H1 (cell line): Measurements from ENCODE around the gene MEGF11. TPM values are rescaled to one million over a fixed set of nuclear protein-coding genes. Genes with fewer than 3 reads are reported as not detected.

Source experiments
- CTCF ChIA-PET: fragments of 300-600 bp; sonication (Branson Sonifier 250); formaldehyde crosslinking; loops from one replicate; lab custom pipeline; 2021; ENCODE audit not compliant: partially characterized antibody; lab: Charles Lee
- POLR2A ChIA-PET: fragments of 300-600 bp; sonication (Branson Sonifier 250); formaldehyde crosslinking; loops from one replicate; lab custom pipeline; 2021; ENCODE audit warnings: inconsistent platforms; ENCODE audit not compliant: partially characterized antibody; lab: Charles Lee
- DNase-seq, 2 experiments: peaks; one replicate each; pipeline versions ENCODE4 v3.0.0 to v3.0.0-alpha.2; 2010 to 2022; ENCODE audit warnings: low spot score in 2 of 2, low read depth in 1 of 2, mixed read lengths in 1 of 2
- FAIRE-seq: peaks from 2 replicates; lab custom pipeline; 2011; peaks lifted over from hg19 to GRCh38; lab: Jason Lieb, UNC
- H2AFZ ChIP-seq: 2 replicates; pipeline ENCODE4 v1.8.1; 2012; ENCODE audit warnings: low read length, inconsistent platforms
- H2AK5ac ChIP-seq: 2 replicates; pipeline ENCODE4 v1.6.1; 2013; ENCODE audit warnings: low read depth, low read length
- H2BK120ac ChIP-seq: replicated peaks from 2 replicates; pipeline ENCODE3; 2013; ENCODE audit warnings: low read depth, low read length, inconsistent platforms
- H2BK12ac ChIP-seq: 2 replicates; pipeline ENCODE4 v1.6.1; 2013; ENCODE audit warnings: low read depth, low read length
- H2BK15ac ChIP-seq: 2 replicates; pipeline ENCODE4 v1.6.1; 2013; ENCODE audit warnings: low read length
- H2BK20ac ChIP-seq: 2 replicates; pipeline ENCODE4 v1.6.1; 2013; ENCODE audit warnings: low read length
- H2BK5ac ChIP-seq: 2 replicates; pipeline ENCODE4 v1.6.1; 2013; ENCODE audit warnings: low read depth, low read length
- H3K14ac ChIP-seq: 2 replicates; pipeline ENCODE4 v1.6.1; 2013; ENCODE audit warnings: inconsistent platforms; ENCODE audit not compliant: insufficient read length
- H3K18ac ChIP-seq: 2 replicates; pipeline ENCODE4 v1.6.1; 2013; ENCODE audit warnings: low read length; ENCODE audit errors: extremely low read depth
- H3K23ac ChIP-seq: 2 replicates; pipeline ENCODE4 v1.6.1; 2013; ENCODE audit warnings: inconsistent platforms; ENCODE audit not compliant: insufficient read length
- H3K23me2 ChIP-seq: 2 replicates; pipeline ENCODE4 v1.6.1; 2013; ENCODE audit warnings: low read depth, low read length
- H3K27ac ChIP-seq: 2 replicates; pipeline ENCODE4 v1.6.1; 2011; ENCODE audit warnings: low read depth, low read length, inconsistent platforms
- H3K27me3 ChIP-seq, 4 experiments: replicated peaks in 1 of 4; 1 replicate in 1 of 4; 2 replicates in 3 of 4; pipeline versions ENCODE4 v1.6.1 to v1.8.1; 2011 to 2013; ENCODE audit warnings: low read length in 3 of 4, mild to moderate bottlenecking in 3 of 4, inconsistent platforms in 2 of 4, mixed read lengths in 2 of 4, moderate library complexity in 1 of 4; ENCODE audit not compliant: control insufficient read depth in 3 of 4, insufficient read depth in 3 of 4; ENCODE audit errors: extremely low read depth in 1 of 4
- H3K36me3 ChIP-seq, 4 experiments: 2 replicates each; pipeline versions ENCODE4 v1.6.1 to v1.8.1; 2011 to 2013; ENCODE audit warnings: mild to moderate bottlenecking in 4 of 4, low read length in 3 of 4, moderate library complexity in 2 of 4, control low read depth in 1 of 4, inconsistent platforms in 1 of 4; ENCODE audit not compliant: insufficient read depth in 4 of 4, control insufficient read depth in 2 of 4
- H3K4ac ChIP-seq: replicated peaks from 2 replicates; pipeline ENCODE3; 2013; ENCODE audit warnings: low read length, low read depth, mixed read lengths, inconsistent platforms; ENCODE audit not compliant: insufficient read length
- H3K4me1 ChIP-seq, 4 experiments: replicated peaks in 1 of 4; 1 replicate in 1 of 4; 2 replicates in 3 of 4; pipeline versions ENCODE4 v1.6.1 to v1.8.1; 2011 to 2013; ENCODE audit warnings: low read length in 3 of 4, inconsistent platforms in 2 of 4, mixed read lengths in 1 of 4; ENCODE audit not compliant: insufficient read depth in 4 of 4, control insufficient read depth in 3 of 4
- H3K4me2 ChIP-seq, 2 experiments: 2 replicates each; pipeline versions ENCODE4 v1.6.1 to v1.8.1; 2011 to 2013; ENCODE audit warnings: low read depth in 2 of 2, low read length in 2 of 2, control low read depth in 1 of 2, inconsistent platforms in 1 of 2, mild to moderate bottlenecking in 1 of 2; ENCODE audit not compliant: insufficient read depth in 1 of 2
- H3K4me3 ChIP-seq, 4 experiments: fragments of 200-600, 300-600 bp in 1 of 4; sonication (generic), shearing (Covaris generic), sonication (Bioruptor Twin) in 1 of 4; 2 replicates each; pipeline versions ENCODE4 v1.5.1 to v1.8.1; 2011 to 2016; ENCODE audit warnings: low read length in 4 of 4, low read depth in 3 of 4, control low read depth in 2 of 4, inconsistent platforms in 2 of 4, mild to moderate bottlenecking in 2 of 4, mixed read lengths in 1 of 4, moderate library complexity in 1 of 4; ENCODE audit not compliant: insufficient read depth in 2 of 4; ENCODE audit errors: extremely low read depth in 1 of 4
- H3K56ac ChIP-seq: replicated peaks from 2 replicates; pipeline ENCODE3; 2013; ENCODE audit warnings: low read depth, mild to moderate bottlenecking, mixed read lengths, low read length, inconsistent platforms; ENCODE audit not compliant: insufficient read length
- H3K79me1 ChIP-seq: 2 replicates; pipeline ENCODE4 v1.6.1; 2013; ENCODE audit warnings: low read depth, low read length, control low read depth
- H3K79me2 ChIP-seq, 2 experiments: 2 replicates each; pipeline versions ENCODE4 v1.6.1 to v1.8.1; 2012 to 2013; ENCODE audit warnings: low read length in 2 of 2, mild to moderate bottlenecking in 2 of 2, inconsistent platforms in 1 of 2; ENCODE audit not compliant: insufficient read depth in 2 of 2, control insufficient read depth in 1 of 2
- H3K9ac ChIP-seq, 4 experiments: replicated peaks in 1 of 4; 1 replicate in 1 of 4; 2 replicates in 3 of 4; pipeline versions ENCODE4 v1.6.1 to v1.8.1; 2011 to 2013; ENCODE audit warnings: low read depth in 3 of 4, low read length in 3 of 4, control low read depth in 2 of 4, mild to moderate bottlenecking in 2 of 4, moderate library complexity in 2 of 4, inconsistent platforms in 1 of 4; ENCODE audit errors: extremely low read depth in 1 of 4
- H3K9me3 ChIP-seq, 2 experiments: 2 replicates each; pipeline versions ENCODE4 v1.6.1 to v1.8.1; 2012 to 2013; ENCODE audit warnings: mild to moderate bottlenecking in 2 of 2, moderate library complexity in 2 of 2, control low read depth in 1 of 2, inconsistent platforms in 1 of 2, low read depth in 1 of 2, low read length in 1 of 2, mixed read lengths in 1 of 2; ENCODE audit not compliant: insufficient read depth in 2 of 2
- H4K20me1 ChIP-seq, 2 experiments: replicated peaks in 1 of 2; 2 replicates each; pipeline versions ENCODE3 to v1.8.1; 2011 to 2013; ENCODE audit warnings: inconsistent platforms in 2 of 2, low read length in 2 of 2, mild to moderate bottlenecking in 1 of 2; ENCODE audit not compliant: insufficient read depth in 2 of 2, control insufficient read depth in 1 of 2
- H4K5ac ChIP-seq: 2 replicates; pipeline ENCODE4 v1.6.1; 2013; ENCODE audit warnings: low read length, low read depth, mixed read lengths, inconsistent platforms; ENCODE audit not compliant: insufficient read length
- H4K8ac ChIP-seq: 2 replicates; pipeline ENCODE4 v1.8.0; 2013; ENCODE audit warnings: mild to moderate bottlenecking, moderate library complexity, low read length, inconsistent platforms; ENCODE audit not compliant: insufficient read depth; ENCODE audit errors: extremely low read depth
- H4K91ac ChIP-seq: replicated peaks from 2 replicates; pipeline ENCODE3; 2013; ENCODE audit warnings: low read length, mixed read lengths, inconsistent platforms; ENCODE audit not compliant: insufficient read length
- BRCA1 ChIP-seq: IDR thresholded peaks from 2 replicates; pipeline ENCODE4 v1.6.1; 2012; ENCODE audit warnings: low read depth, low read length, improper control_type of control experiment
- CBX8 ChIP-seq: fragments of 300-800, 300-1000 bp; sonication (generic); IDR thresholded peaks from 2 replicates; pipeline ENCODE4 v1.7.1; 2016; ENCODE audit warnings: low read depth, low read length, borderline replicate concordance
- CREB1 ChIP-seq: IDR thresholded peaks from 2 replicates; pipeline ENCODE4 v1.6.1; 2012; ENCODE audit warnings: inconsistent platforms
- EGR1 ChIP-seq: IDR thresholded peaks from 2 replicates; pipeline ENCODE4 v1.6.1; 2011; ENCODE audit warnings: low read depth, low read length, borderline replicate concordance
- GTF2F1 ChIP-seq: IDR thresholded peaks from 2 replicates; pipeline ENCODE4 v1.6.1; 2012; ENCODE audit warnings: low read depth, low read length, improper control_type of control experiment, borderline replicate concordance
- HDAC2 ChIP-seq, 2 experiments: fragments of 300-600 bp in 1 of 2; sonication (generic) in 1 of 2; IDR thresholded peaks; 2 replicates each; pipeline ENCODE4 v1.6.1; 2011 to 2012; ENCODE audit warnings: low read depth in 2 of 2, low read length in 2 of 2, mild to moderate bottlenecking in 2 of 2, moderate library complexity in 2 of 2, borderline replicate concordance in 1 of 2, inconsistent platforms in 1 of 2
- PHF8 ChIP-seq: fragments of 200-600 bp; sonication (generic); conservative IDR thresholded peaks from 2 replicates; pipeline ENCODE4 v1.7.1; 2012; ENCODE audit warnings: low read depth, mild to moderate bottlenecking, inconsistent platforms, low read length, moderate library complexity
- RBBP5 ChIP-seq: IDR thresholded peaks from 2 replicates; pipeline ENCODE4 v1.7.1; 2012; ENCODE audit warnings: low read depth, mild to moderate bottlenecking, inconsistent platforms, low read length, moderate library complexity, borderline replicate concordance
- SP4 ChIP-seq: IDR thresholded peaks from 2 replicates; pipeline ENCODE4 v1.6.1; 2012; ENCODE audit warnings: low read length, inconsistent platforms
- TBP ChIP-seq: IDR thresholded peaks from 2 replicates; pipeline ENCODE4 v1.6.1; 2011; ENCODE audit warnings: low read depth, low read length, improper control_type of control experiment
- TCF12 ChIP-seq: IDR thresholded peaks from 2 replicates; pipeline ENCODE4 v1.6.1; 2011; ENCODE audit warnings: low read depth, mild to moderate bottlenecking, low read length
- TEAD4 ChIP-seq: IDR thresholded peaks from 2 replicates; pipeline ENCODE4 v1.6.1; 2012; ENCODE audit warnings: low read depth, low read length, inconsistent platforms, mixed read lengths
- ZNF274 ChIP-seq: IDR thresholded peaks from 2 replicates; pipeline ENCODE4 v1.7.0; 2012; ENCODE audit warnings: low read length, borderline replicate concordance; ENCODE audit errors: extremely low read depth
- WGBS, 2 experiments: shearing (Covaris generic) in 1 of 2; methylation state at CpG; one replicate each; pipeline versions ENCODE4 v1.1.6 to v1.1.7; 2013 to 2015; ENCODE audit warnings: low lambda C conversion rate in 2 of 2, mixed read lengths in 2 of 2, inconsistent platforms in 1 of 2, low coverage in 1 of 2, missing lambda C conversion rate in 1 of 2; ENCODE audit not compliant: insufficient replicate concordance in 2 of 2, insufficient coverage in 1 of 2, insufficient read length in 1 of 2; ENCODE audit errors: extremely low coverage in 1 of 2, missing lambda C conversion rate in 1 of 2; 5-methylcytosine and 5-hydroxymethylcytosine counted together
- polyA plus RNA-seq, 7 experiments: library from polyadenylated mRNA; depleted of rRNA in 3 of 7; stranded (reverse) in 5 of 7; unstranded in 2 of 7; fragments of >200 nt in 5 of 7; fragments of 200-250 nt in 2 of 7; gene quantifications; 1 replicate in 5 of 7; 2 replicates in 1 of 7; 4 replicates in 1 of 7; pipeline versions ENCODE4 v1.2.1 to v1.2.3, GENCODE V29; 2011 to 2013; ENCODE audit warnings: missing spikeins in 2 of 7, mixed read lengths in 2 of 7
- total RNA-seq: library from RNA; stranded (reverse); fragmentation: NEBNext Ultra II Directional; extraction: Animal tissue kit (Norgen Biotek cat#: 25700); gene quantifications from 2 replicates; pipeline ENCODE4 v1.2.1, GENCODE V29; 2021
- TF ChIP-seq, protein P1 (sequence below): IDR thresholded peaks from 2 replicates; pipeline ENCODE4 v1.6.1; 2011; ENCODE audit warnings: low read length, improper control_type of control experiment

The MEGF11 gene
- total and polyA plus RNA-seq, 2 of the 8 experiments (the other 6 are each of a cell fraction or from before 2014, with no cell fraction given): 4.4 to 4.8 TPM

DNA sequence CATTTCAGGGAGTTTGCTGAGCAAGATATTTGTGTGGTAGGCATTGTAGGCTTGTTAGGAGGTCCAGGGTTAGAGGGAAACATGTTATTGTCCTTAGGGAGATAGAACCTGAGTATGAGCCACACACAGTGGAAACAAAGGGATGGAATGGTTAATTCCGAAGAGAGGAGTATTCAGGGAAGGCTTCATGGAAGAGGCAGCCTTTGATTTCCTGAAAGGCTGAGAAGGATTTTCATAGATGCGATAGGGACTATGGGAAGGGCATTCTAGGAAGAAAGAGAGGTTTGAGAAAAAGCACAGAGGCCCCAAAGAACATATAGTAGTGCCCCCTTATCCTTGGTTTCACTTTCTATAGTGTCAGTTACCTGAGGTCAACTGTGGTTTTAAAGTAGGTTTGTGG lies 302.5 kb downstream of the MEGF11 start:
- Histone ChIP-seq H3K79me2 (no peaks in the 10 kb centered on the region), H3K4me3 (no peak overlapping the region), H2BK120ac (no peak overlapping the region), H2BK20ac (no peak overlapping the region), H4K20me1 (no peaks in the 10 kb centered on the region), H3K9me3 (no peaks in the 10 kb centered on the region), H2BK5ac (no peak overlapping the region), H3K14ac (no peak overlapping the region), H2AFZ (no peak overlapping the region), H3K9ac (no peak overlapping the region), H2BK15ac (no peak overlapping the region), H2BK12ac (no peak overlapping the region), H3K27me3 (no peaks in the 10 kb centered on the region), H3K27ac (no peak overlapping the region), H4K91ac (no peak overlapping the region), H3K4ac (no peak overlapping the region), H2AK5ac (no peak overlapping the region), H4K5ac (no peak overlapping the region), H3K18ac (no peak overlapping the region), H3K23me2 (no peaks in the 10 kb centered on the region), H4K8ac (no peak overlapping the region), H3K4me2 (no peak overlapping the region), H3K23ac (no peak overlapping the region), H3K56ac (no peak overlapping the region), H3K4me1 (peaks cover 4 to 14% (median 9%) of the 10 kb centered on the region in 4 experiments; a peak in 6 of 7 replicates), H3K79me1 (no peaks in the 10 kb centered on the region), H3K36me3 (no peaks in the 10 kb centered on the region)
- ChIA-PET POLR2A (interaction anchor here (1.0 to 1.1 kb wide), 2 partner anchors 13 to 75 kb away, joined by 3 to 5 read pairs; no protein-coding TSS in a partner anchor), CTCF (interaction anchor here (1.5 to 2.7 kb wide), 2 partner anchors 31 to 99 kb away, joined by 3 to 21 read pairs; no protein-coding TSS in a partner anchor)
- FAIRE-seq (no peak), DNase-seq (no peak)
- 91% methylated on average over 2 of the region's 2 CpGs; no CpG with 5 or more reads in 1 of the 2 experiments for WGBS, 2 experiments
- TF ChIP-seq CREB1: no peak
- TF ChIP-seq ZNF274: no peak
- no peak for TF ChIP-seq TCF12
- TF ChIP-seq HDAC2 (IDR thresholded peaks at IDR 0.05; ENCODE audit: borderline replicate concordance in 1 of 2, low read depth in 2 of 2, low read length in 2 of 2): no peak
- no peak for TF ChIP-seq BRCA1
- no peak for TF ChIP-seq GTF2F1
- TF ChIP-seq CBX8: no peak
- no peak for TF ChIP-seq TBP
- no peak for TF ChIP-seq EGR1
- TF ChIP-seq SP4: no peak
- no peak for TF ChIP-seq TEAD4
- no peak for TF ChIP-seq PHF8
- TF ChIP-seq, protein P1, sequence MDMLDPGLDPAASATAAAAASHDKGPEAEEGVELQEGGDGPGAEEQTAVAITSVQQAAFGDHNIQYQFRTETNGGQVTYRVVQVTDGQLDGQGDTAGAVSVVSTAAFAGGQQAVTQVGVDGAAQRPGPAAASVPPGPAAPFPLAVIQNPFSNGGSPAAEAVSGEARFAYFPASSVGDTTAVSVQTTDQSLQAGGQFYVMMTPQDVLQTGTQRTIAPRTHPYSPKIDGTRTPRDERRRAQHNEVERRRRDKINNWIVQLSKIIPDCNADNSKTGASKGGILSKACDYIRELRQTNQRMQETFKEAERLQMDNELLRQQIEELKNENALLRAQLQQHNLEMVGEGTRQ: no peak
- no peak for TF ChIP-seq RBBP5
